LoVo (cell line): ENCODE results near the gene GLI1.
A peak's percentile ranks its signal among the peaks of the same experiment; 100 is the strongest.
"Not testable (repeated sequence)": the region's sequence is repeated elsewhere in the genome, so short reads cannot be mapped to it uniquely, and the experiment has no call there.

Experiments
- DNase-seq: peaks from one replicate; pipeline ENCODE4 v3.0.0-alpha.2; 2016; ENCODE audit warnings: low spot score

The GLI1 gene

GRCh38 chr12:57441846-57442427 lies 17.6 kb upstream of the GLI1 start:
- no peak for DNase-seq

GRCh38 chr12:57444337-57444736 lies 15.2 kb upstream of the GLI1 start:
- not testable (repeated sequence) for DNase-seq

GRCh38 chr12:57444744-57445143 lies 14.8 kb upstream of the GLI1 start:
- DNase-seq: no peak

- no peak for DNase-seq
Measured at GRCh38 chr12:57446292-57446960, 13.2 kb upstream of the GLI1 start.

GRCh38 chr12:57448669-57449068 lies 10.9 kb upstream of the GLI1 start:
- no peak for DNase-seq

- DNase-seq: no peak
Measured at GRCh38 chr12:57449375-57449774, 10.2 kb upstream of the GLI1 start.

GRCh38 chr12:57450057-57450456 lies 9.5 kb upstream of the GLI1 start:
- no peak for DNase-seq

GRCh38 chr12:57451233-57451778 lies 8.3 kb upstream of the GLI1 start:
- no peak for DNase-seq

- DNase-seq: no peak
Measured at GRCh38 chr12:57452181-57452936, 7.2 kb upstream of the GLI1 start.

- DNase-seq: peak; percentile 79
Measured at GRCh38 chr12:57452937-57453509, 6.6 kb upstream of the GLI1 start.

GRCh38 chr12:57454213-57454565 lies 5.4 kb upstream of the GLI1 start:
- DNase-seq: no peak

GRCh38 chr12:57454566-57455373 lies 4.8 kb upstream of the GLI1 start, which contains the start of gene INHBE:
TSS of gene INHBE (plus strand) at chr12:57455307. CDS start at chr12:57455537, 230 bp downstream.
- DNase-seq: no peak

GRCh38 chr12:57455374-57456144 lies 4.0 kb upstream of the GLI1 start:
- no peak for DNase-seq

- peak; percentile 55 for DNase-seq
Measured at GRCh38 chr12:57456145-57456700, 3.4 kb upstream of the GLI1 start.

- no peak for DNase-seq
Measured at GRCh38 chr12:57456737-57457490, 2.7 kb upstream of the GLI1 start.

GRCh38 chr12:57458665-57459054 lies 925 bp upstream of the GLI1 start:
- DNase-seq: no peak

GRCh38 chr12:57459055-57459749 lies 383 bp upstream of the GLI1 start:
- peak; percentile 98 for DNase-seq

GRCh38 chr12:57460468-57460784 lies 841 bp downstream of the GLI1 start:
- no peak for DNase-seq

- DNase-seq: no peak
Measured at GRCh38 chr12:57460841-57461275, 1.3 kb downstream of the GLI1 start.
